GM23338 (cell line): Measurements from ENCODE around the gene TFAP2E.

ENCODE experiments used
- CREB1 ChIP-seq: fragments of 250-450 bp; sonication (Bioruptor Pico); IDR thresholded peaks from 2 replicates; pipeline ENCODE4 v1.5.0; 2020; ENCODE audit warnings: low read depth, mild to moderate bottlenecking, moderate library complexity
- CTCF ChIP-seq, 2 experiments: fragments of 200-600 bp in 1 of 2; sonication (generic) in 1 of 2; conservative IDR thresholded peaks; 2 replicates each; pipeline versions ENCODE4 v1.5.1 to v1.6.1; 2016 to 2017; ENCODE audit warnings: antibody characterized with exemption in 2 of 2, low read depth in 2 of 2, mild to moderate bottlenecking in 2 of 2, moderate library complexity in 1 of 2
- EZH2 ChIP-seq: fragments of 200-600 bp; sonication (generic); IDR thresholded peaks from one replicate; pipeline ENCODE4 v1.8.0; 2017; ENCODE audit warnings: antibody characterized with exemption, mild to moderate bottlenecking, low read depth; ENCODE audit not compliant: unreplicated experiment
- EZH2phosphoT487 ChIP-seq: fragments of 200-600 bp; sonication (generic); IDR thresholded peaks from one replicate; pipeline ENCODE4 v1.8.1; 2018; ENCODE audit warnings: antibody characterized with exemption; ENCODE audit not compliant: unreplicated experiment
- POLR2AphosphoS5 ChIP-seq: IDR thresholded peaks from 2 replicates; pipeline ENCODE4 v1.6.1; 2016; ENCODE audit warnings: antibody characterized with exemption, low read depth
- STAT1 ChIP-seq: IDR thresholded peaks from one replicate; pipeline ENCODE4 v1.6.1; 2016; ENCODE audit warnings: antibody characterized with exemption; ENCODE audit not compliant: unreplicated experiment
- TF ChIP-seq, protein P1 (sequence below): IDR thresholded peaks from 2 replicates; pipeline ENCODE4 v1.6.1; 2016; ENCODE audit warnings: antibody characterized with exemption

DNA sequence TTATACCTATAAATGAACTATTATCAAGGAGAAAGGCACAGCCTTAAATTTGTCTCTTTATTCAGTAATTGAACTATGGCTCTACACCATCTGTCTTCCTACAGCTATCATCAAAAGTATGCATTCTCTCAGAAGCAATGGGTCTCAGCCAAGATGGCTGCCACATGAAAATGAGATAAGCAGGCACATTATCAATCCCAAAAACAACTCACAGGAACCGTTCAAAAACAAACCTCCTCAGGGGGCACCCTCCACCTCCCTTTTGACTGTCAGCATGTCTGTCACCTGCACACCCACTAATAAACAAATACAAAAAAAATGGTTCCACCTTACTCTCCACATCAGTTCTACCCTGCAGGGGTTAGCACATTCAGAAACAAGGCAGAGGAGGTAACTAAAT, 39.5 kb upstream of the TFAP2E start:
- no peak for TF ChIP-seq CTCF (conservative IDR thresholded peaks at IDR 0.05; ENCODE audit: low read depth in 2 of 2)
- TF ChIP-seq STAT1, result no peak
- TF ChIP-seq, protein P1, sequence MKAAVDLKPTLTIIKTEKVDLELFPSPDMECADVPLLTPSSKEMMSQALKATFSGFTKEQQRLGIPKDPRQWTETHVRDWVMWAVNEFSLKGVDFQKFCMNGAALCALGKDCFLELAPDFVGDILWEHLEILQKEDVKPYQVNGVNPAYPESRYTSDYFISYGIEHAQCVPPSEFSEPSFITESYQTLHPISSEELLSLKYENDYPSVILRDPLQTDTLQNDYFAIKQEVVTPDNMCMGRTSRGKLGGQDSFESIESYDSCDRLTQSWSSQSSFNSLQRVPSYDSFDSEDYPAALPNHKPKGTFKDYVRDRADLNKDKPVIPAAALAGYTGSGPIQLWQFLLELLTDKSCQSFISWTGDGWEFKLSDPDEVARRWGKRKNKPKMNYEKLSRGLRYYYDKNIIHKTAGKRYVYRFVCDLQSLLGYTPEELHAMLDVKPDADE, result no peak
- no peak for TF ChIP-seq EZH2
- TF ChIP-seq POLR2AphosphoS5, result no peak
- TF ChIP-seq EZH2phosphoT487, result no peak
- no peak for TF ChIP-seq CREB1
